Left hindlimb (tissue), 1 donor: ENCODE results near the gene MC1R.

Source experiments
- DNase-seq: peaks from one replicate; pipeline ENCODE4 v3.0.0-alpha.2; 2018

The MC1R gene

GRCh38 chr16:89936034-89936433 lies 17.4 kb downstream of the MC1R start:
- DNase-seq: no peak

- no peak for DNase-seq
Observed at GRCh38 chr16:89936508-89936907, 17.8 kb downstream of the MC1R start.

GRCh38 chr16:89936981-89937380 lies 18.3 kb downstream of the MC1R start:
- no peak for DNase-seq

- DNase-seq: no peak
Observed at GRCh38 chr16:89938175-89938885, 19.7 kb downstream of the MC1R start.

GRCh38 chr16:89944773-89945172 lies 26.1 kb downstream of the MC1R start:
- no peak for DNase-seq

- no peak for DNase-seq
Observed at GRCh38 chr16:89945654-89946053, 27.0 kb downstream of the MC1R start.

GRCh38 chr16:89946515-89946914 lies 27.9 kb downstream of the MC1R start:
- DNase-seq: no peak

GRCh38 chr16:89949121-89949742 lies 30.6 kb downstream of the MC1R start:
- no peak for DNase-seq

- no peak for DNase-seq
Observed at GRCh38 chr16:89949756-89950155, 31.1 kb downstream of the MC1R start.

- no peak for DNase-seq
Observed at GRCh38 chr16:89951509-89951908, 32.8 kb downstream of the MC1R start.

GRCh38 chr16:89952049-89952448 lies 33.4 kb downstream of the MC1R start:
- no peak for DNase-seq

- no peak for DNase-seq
Observed at GRCh38 chr16:89952551-89952950, 33.9 kb downstream of the MC1R start.

- DNase-seq: no peak
Observed at GRCh38 chr16:89953671-89954406, 35.2 kb downstream of the MC1R start.

GRCh38 chr16:89954462-89954861 lies 35.8 kb downstream of the MC1R start:
- DNase-seq: no peak

GRCh38 chr16:89955001-89955685 lies 36.5 kb downstream of the MC1R start:
- no peak for DNase-seq

- DNase-seq: no peak
Observed at GRCh38 chr16:89956505-89957215, 38.0 kb downstream of the MC1R start.

GRCh38 chr16:89957216-89957785 lies 38.6 kb downstream of the MC1R start:
- no peak for DNase-seq

GRCh38 chr16:89958068-89958467 lies 39.4 kb downstream of the MC1R start:
- no peak for DNase-seq

- no peak for DNase-seq
Observed at GRCh38 chr16:89958596-89958995, 39.9 kb downstream of the MC1R start.

GRCh38 chr16:89960966-89961365 lies 42.3 kb downstream of the MC1R start:
- DNase-seq: no peak

- DNase-seq: no peak
Observed at GRCh38 chr16:89961920-89962319, 43.3 kb downstream of the MC1R start.

- DNase-seq: no peak
Observed at GRCh38 chr16:89962754-89963498, 44.3 kb downstream of the MC1R start.
